Measurements from ENCODE around the gene DPY30.

Gene DPY30

DNA sequence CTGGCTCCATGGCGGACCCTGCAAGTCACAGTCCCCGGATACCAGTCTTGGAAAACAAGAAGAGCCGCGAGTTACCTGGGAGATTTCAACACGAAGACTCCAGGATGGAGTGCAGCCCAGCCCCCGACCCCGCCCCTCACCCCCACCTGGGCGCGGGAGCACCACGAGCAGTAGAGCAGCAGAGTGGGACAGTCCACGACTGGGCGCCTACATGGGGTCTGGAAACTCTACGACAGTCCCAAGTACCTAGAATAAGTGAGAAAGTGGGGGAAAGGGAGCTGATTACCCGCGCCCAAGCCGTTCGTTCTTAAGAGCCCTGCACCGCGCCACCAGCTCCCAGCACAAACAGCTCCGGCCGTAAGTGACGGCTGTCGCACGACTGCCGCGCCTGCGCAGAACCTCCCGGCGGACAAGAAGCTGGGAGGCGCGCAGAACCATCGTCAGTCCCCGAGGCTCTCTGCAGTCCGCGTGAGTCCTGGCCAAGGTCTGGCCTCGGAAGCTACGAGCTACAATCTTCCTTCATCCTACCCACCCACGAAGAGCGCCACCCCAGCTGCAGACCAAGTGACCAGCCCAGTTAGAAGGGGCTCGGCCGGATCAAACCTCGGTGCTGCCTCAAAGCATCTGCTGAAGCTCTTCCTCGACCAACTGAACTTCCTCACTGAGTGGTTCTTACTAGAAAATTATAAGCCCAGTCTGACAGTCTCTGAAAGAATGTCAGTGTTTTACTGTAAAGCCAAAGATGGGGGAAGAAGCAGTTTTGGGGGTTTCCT lies at the start of gene DPY30:
Gene DPY30, minus strand, starts transcription at position 359 of the 773 bp plus-strand sequence. Its CDS starts 349 bp downstream, at position 10.
- no peaks in the 10 kb centered on the region for H3K9me3 ChIP-seq (ENCODE audit: control insufficient read depth, low read length)
- no peaks in the 10 kb centered on the region for H3K36me3 ChIP-seq (ENCODE audit: control insufficient read depth, insufficient read depth, low read length, severe bottlenecking)
- DNase-seq (ENCODE audit: low read depth) = peak; percentile 97
- peaks cover 8% of the 10 kb centered on the region for H3K4me1 ChIP-seq (ENCODE audit: control insufficient read depth, insufficient read depth, low read length)
- peak within 1 kb of the TSS; percentile 86 for H3K9ac ChIP-seq (ENCODE audit: low read length)
- peak within 1 kb of the TSS; percentile 91 for H3K4me3 ChIP-seq (ENCODE audit: low read length)
- H3K27me3 ChIP-seq (replicated peaks; ENCODE audit: control insufficient read depth, insufficient read depth, low read length) = no peaks in the 10 kb centered on the region

DNA sequence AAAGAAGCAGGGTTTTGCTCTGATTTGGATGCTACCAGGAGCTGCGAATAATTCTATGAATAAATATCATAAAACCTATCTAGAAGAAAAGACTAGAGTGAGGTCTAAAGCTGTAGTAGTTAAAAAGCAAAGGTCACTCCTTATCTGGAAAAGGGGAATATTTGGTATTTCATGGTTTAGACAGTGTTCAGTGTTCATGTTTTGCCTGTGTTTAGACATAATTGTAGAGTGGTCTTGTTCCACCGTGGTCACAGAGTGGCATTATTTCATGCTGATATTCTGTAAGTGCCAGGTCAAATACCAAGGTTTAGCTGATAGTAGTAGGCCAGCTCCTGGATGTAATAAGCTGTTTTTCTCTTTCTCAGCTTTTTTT lies 34.5 kb upstream of the DPY30 start:
- Histone ChIP-seq H3K36me3 (ENCODE audit: control insufficient read depth, insufficient read depth, low read length, severe bottlenecking) (peaks cover 3% of the 10 kb centered on the region), H3K4me3 (ENCODE audit: low read length) (no peak overlapping the region), H3K27me3 (replicated peaks; ENCODE audit: control insufficient read depth, insufficient read depth, low read length) (no peaks in the 10 kb centered on the region), H3K9me3 (ENCODE audit: control insufficient read depth, low read length) (no peaks in the 10 kb centered on the region), H3K4me1 (ENCODE audit: control insufficient read depth, insufficient read depth, low read length) (no peaks in the 10 kb centered on the region), H3K9ac (ENCODE audit: low read length) (no peak overlapping the region)
- DNase-seq (ENCODE audit: low read depth) = no peak

DNA sequence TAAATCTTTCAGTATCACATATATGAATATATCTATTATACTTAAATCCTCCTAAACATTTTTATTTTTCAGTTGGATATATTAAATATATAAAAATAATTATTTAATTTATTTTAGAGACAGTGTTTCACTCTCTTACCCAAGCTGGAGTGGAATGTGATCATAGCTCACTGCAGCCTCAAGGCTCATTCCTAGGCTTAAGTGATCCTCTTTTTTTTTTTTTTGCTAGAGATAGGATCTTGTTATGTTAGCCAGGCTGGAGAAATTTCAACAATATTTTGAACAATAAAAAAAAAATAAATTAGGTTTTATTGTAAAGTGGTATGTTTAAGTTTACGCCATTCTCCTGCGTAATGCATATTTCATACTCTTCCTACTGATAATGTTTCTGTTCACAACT lies 27.9 kb upstream of the DPY30 start:
- Histone ChIP-seq H3K9me3 (ENCODE audit: control insufficient read depth, low read length) (no peaks in the 10 kb centered on the region), H3K4me1 (ENCODE audit: control insufficient read depth, insufficient read depth, low read length) (peaks cover 8% of the 10 kb centered on the region), H3K9ac (ENCODE audit: low read length) (no peak overlapping the region), H3K4me3 (ENCODE audit: low read length) (no peak overlapping the region), H3K27me3 (replicated peaks; ENCODE audit: control insufficient read depth, insufficient read depth, low read length) (no peaks in the 10 kb centered on the region), H3K36me3 (ENCODE audit: control insufficient read depth, insufficient read depth, low read length, severe bottlenecking) (no peaks in the 10 kb centered on the region)
- DNase-seq (ENCODE audit: low read depth) = peak; percentile 63

DNA sequence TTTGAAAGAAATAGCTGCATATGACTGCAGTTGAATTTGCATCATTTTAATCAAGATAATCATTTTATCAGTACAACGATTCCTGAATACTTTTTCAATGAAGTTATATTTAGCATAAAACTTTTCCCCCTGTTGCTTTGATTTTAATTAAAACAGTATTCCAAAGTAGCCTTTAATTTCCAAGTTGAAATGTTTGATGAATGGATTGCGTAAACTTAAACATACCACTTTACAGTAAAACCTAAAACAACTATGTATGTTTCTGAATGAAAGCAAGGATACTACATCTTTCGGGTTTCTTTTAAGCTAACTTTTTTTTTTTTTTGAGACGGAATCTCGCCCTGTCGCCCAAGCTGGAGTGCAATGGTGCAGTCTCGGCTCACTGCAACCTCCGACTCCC lies 25.1 kb upstream of the DPY30 start:
- no peaks in the 10 kb centered on the region for H3K9me3 ChIP-seq (ENCODE audit: control insufficient read depth, low read length)
- peak; percentile 28 for DNase-seq (ENCODE audit: low read depth)
- H3K4me1 ChIP-seq (ENCODE audit: control insufficient read depth, insufficient read depth, low read length) = peaks cover 14% of the 10 kb centered on the region
- H3K36me3 ChIP-seq (ENCODE audit: control insufficient read depth, insufficient read depth, low read length, severe bottlenecking) = no peaks in the 10 kb centered on the region
- H3K4me3 ChIP-seq (ENCODE audit: low read length) = peak overlapping the region; percentile 97
- no peaks in the 10 kb centered on the region for H3K27me3 ChIP-seq (replicated peaks; ENCODE audit: control insufficient read depth, insufficient read depth, low read length)
- H3K9ac ChIP-seq (ENCODE audit: low read length) = peak overlapping the region; percentile 91

DNA sequence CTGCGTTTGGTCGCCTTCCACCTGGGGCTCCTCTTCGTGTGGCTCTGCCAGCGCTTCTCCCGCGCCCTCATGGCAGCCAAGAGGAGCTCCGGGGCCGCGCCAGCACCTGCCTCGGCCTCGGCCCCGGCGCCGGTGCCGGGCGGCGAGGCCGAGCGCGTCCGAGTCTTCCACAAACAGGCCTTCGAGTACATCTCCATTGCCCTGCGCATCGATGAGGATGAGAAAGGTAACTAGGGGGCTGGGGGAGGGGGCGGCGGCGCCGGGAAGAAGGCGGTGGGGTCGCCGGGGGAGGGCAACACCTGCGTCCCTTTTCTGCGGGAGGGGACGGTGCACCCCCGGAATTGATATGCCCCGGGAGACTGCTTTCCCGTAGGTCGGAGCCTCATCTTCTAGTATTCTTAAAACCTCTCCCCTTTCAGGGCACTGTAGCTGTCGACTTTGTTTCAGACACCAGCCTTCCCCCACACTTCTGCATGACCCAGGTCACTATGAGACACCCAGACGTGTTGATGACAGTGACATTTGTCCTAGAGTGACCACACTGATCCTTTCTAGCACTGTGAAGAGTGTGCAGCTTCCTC lies 24.5 kb upstream of the DPY30 start:
- peak overlapping the region; percentile 91 for H3K9ac ChIP-seq (ENCODE audit: low read length)
- no peaks in the 10 kb centered on the region for H3K36me3 ChIP-seq (ENCODE audit: control insufficient read depth, insufficient read depth, low read length, severe bottlenecking)
- H3K27me3 ChIP-seq (replicated peaks; ENCODE audit: control insufficient read depth, insufficient read depth, low read length) = no peaks in the 10 kb centered on the region
- no peaks in the 10 kb centered on the region for H3K9me3 ChIP-seq (ENCODE audit: control insufficient read depth, low read length)
- peaks cover 14% of the 10 kb centered on the region for H3K4me1 ChIP-seq (ENCODE audit: control insufficient read depth, insufficient read depth, low read length)
- DNase-seq (ENCODE audit: low read depth) = peak; percentile 35
- H3K4me3 ChIP-seq (ENCODE audit: low read length) = peak overlapping the region; percentile 97

DNA sequence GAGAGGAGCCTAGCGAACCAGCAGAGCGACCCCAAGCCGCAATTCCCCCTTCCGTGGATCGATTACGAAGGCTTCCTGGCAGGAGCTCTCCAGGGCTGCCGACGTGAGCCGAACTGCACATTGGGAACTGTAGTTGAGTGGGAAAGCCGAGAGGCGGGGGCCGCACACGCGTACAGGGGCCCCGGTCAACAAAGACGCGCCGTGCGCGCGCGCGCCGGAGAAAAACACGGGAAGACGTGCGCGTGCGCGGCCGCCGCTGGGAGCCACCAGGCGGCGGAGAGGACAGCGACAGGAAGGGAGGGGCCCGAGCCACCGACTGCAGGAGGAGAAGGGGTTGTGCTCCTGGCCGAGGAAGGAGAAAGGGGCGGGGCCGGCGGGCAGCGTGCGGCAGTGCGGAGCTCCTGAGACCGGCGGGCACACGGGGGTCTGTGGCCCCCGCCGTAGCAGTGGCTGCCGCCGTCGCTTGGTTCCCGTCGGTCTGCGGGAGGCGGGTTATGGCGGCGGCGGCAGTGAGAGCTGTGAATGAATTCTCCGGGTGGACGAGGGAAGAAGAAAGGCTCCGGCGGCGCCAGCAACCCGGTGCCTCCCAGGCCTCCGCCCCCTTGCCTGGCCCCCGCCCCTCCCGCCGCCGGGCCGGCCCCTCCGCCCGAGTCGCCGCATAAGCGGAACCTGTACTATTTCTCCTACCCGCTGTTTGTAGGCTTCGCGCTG lies 23.9 kb upstream of the DPY30 start, which contains the start of gene SPAST:
Gene SPAST, plus strand, starts transcription at position 247 of the 711 bp plus-strand sequence. Its CDS starts 276 bp downstream, at position 523.
- peak; percentile 98 for DNase-seq (ENCODE audit: low read depth)
- Histone ChIP-seq H3K4me1 (ENCODE audit: control insufficient read depth, insufficient read depth, low read length) (peaks cover 14% of the 10 kb centered on the region), H3K9me3 (ENCODE audit: control insufficient read depth, low read length) (no peaks in the 10 kb centered on the region), H3K4me3 (ENCODE audit: low read length) (peak within 1 kb of the TSS; percentile 97), H3K9ac (ENCODE audit: low read length) (peak within 1 kb of the TSS; percentile 91), H3K36me3 (ENCODE audit: control insufficient read depth, insufficient read depth, low read length, severe bottlenecking) (no peaks in the 10 kb centered on the region), H3K27me3 (replicated peaks; ENCODE audit: control insufficient read depth, insufficient read depth, low read length) (no peaks in the 10 kb centered on the region)

DNA sequence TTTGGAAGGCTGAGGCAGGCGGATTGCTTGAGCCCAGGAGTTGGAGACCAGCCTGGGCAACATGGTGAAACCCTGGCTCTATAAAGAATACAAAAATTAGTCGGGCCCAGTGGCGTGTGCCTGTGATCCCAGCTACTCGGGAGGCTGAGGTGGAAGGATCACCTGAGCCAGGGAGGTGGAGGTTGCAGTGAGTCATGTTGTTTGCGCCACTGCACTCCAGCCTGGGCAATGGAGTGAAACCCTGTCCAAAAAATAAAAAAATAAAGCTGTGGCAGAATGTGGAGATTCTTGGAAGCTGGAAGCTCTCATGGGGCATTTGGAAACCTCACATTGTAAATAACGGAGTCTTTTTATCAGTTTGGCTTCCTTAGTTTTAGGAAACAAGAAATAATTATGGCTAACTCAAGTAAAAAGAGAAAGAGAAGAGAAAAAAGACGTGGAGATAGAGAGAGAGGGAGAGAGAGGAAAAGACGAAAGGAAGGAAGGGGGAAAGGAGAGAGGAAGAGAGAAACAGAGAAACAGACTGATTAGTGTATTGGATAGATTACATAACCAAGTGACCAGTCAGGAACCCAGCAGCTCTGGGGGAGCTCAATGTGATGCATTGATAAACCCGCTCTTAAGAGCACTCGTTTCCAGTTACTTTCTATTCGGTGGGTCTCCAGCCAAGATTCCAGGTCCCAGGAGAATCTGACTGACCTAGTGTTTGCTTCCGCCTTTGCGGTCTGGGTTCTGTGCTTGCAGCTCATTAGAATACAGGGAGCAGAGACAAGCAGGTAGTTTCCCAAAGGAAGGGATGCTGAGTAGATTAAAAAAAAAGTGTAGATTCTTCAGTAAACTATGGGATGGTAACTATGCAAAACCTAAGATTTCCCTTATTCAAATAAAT lies 22.6 kb upstream of the DPY30 start:
- H3K4me3 ChIP-seq (ENCODE audit: low read length) = peak overlapping the region; percentile 97
- no peaks in the 10 kb centered on the region for H3K9me3 ChIP-seq (ENCODE audit: control insufficient read depth, low read length)
- no peaks in the 10 kb centered on the region for H3K36me3 ChIP-seq (ENCODE audit: control insufficient read depth, insufficient read depth, low read length, severe bottlenecking)
- peaks cover 14% of the 10 kb centered on the region for H3K4me1 ChIP-seq (ENCODE audit: control insufficient read depth, insufficient read depth, low read length)
- DNase-seq (ENCODE audit: low read depth) = peak; percentile 52
- H3K9ac ChIP-seq (ENCODE audit: low read length) = peak overlapping the region; percentile 91
- H3K27me3 ChIP-seq (replicated peaks; ENCODE audit: control insufficient read depth, insufficient read depth, low read length) = no peaks in the 10 kb centered on the region

DNA sequence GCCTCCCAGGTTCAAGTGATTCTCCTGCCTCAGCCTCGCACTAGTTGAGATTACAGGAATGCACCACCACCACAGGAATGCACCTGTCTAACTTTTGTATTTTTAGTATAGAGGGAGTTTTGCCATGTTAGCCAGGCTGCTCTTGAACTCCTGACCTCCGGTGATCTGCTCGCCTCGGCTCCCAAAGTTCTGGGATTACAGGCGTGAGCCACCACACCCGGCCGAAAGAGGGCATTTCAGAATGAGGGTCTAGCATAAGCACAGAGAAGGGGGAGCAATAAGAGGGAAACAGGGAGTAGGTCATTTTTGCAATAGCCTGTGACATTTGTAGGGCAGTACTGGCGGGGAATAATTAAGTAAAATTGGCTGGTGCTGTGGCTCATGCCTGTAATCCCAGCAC lies 21.8 kb upstream of the DPY30 start:
- Histone ChIP-seq H3K9ac (ENCODE audit: low read length) (no peak overlapping the region), H3K4me1 (ENCODE audit: control insufficient read depth, insufficient read depth, low read length) (peaks cover 14% of the 10 kb centered on the region), H3K36me3 (ENCODE audit: control insufficient read depth, insufficient read depth, low read length, severe bottlenecking) (no peaks in the 10 kb centered on the region), H3K27me3 (replicated peaks; ENCODE audit: control insufficient read depth, insufficient read depth, low read length) (no peaks in the 10 kb centered on the region), H3K9me3 (ENCODE audit: control insufficient read depth, low read length) (no peaks in the 10 kb centered on the region), H3K4me3 (ENCODE audit: low read length) (no peak overlapping the region)
- DNase-seq (ENCODE audit: low read depth) = no peak

DNA sequence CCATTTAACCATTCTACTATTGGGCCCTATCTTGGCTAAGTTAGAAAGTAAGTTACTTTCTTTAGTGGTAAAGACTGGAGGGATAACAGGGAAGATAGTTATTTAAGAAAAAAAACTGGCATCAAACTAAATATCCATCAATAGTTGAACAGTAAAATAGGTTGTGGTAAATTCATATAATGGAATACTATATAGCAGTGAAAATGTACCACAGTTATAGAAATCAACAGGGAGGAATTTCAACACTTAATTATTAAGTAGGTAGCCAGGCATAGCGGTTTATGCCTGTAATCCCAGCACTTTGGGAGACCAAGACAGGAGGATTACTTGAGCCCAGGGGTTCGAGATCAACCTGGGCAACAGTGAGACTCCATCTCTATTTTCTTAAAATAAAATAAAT lies 20.7 kb upstream of the DPY30 start:
- H3K27me3 ChIP-seq (replicated peaks; ENCODE audit: control insufficient read depth, insufficient read depth, low read length) = no peaks in the 10 kb centered on the region
- no peaks in the 10 kb centered on the region for H3K9me3 ChIP-seq (ENCODE audit: control insufficient read depth, low read length)
- no peak for DNase-seq (ENCODE audit: low read depth)
- no peak overlapping the region for H3K4me3 ChIP-seq (ENCODE audit: low read length)
- peaks cover 14% of the 10 kb centered on the region for H3K4me1 ChIP-seq (ENCODE audit: control insufficient read depth, insufficient read depth, low read length)
- H3K9ac ChIP-seq (ENCODE audit: low read length) = no peak overlapping the region
- H3K36me3 ChIP-seq (ENCODE audit: control insufficient read depth, insufficient read depth, low read length, severe bottlenecking) = no peaks in the 10 kb centered on the region

DNA sequence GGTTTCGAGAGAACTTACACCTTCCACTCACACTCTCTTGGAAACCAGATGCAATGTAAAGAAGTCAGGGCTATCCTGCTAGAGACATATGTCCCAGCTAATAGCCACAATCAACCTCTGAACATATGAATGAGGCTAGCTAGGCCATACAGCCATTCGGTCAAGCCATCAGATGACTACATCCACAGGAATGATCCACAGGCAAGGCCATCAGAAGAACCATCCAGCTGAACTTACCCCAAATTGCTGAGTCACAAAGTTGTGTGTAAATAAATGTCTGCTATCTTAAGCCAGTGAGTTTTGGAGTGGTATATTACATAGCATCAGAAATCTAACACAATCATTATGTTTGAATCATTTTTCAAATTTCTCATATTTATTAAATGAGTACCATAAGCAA lies 18.5 kb upstream of the DPY30 start:
- H3K4me1 ChIP-seq (ENCODE audit: control insufficient read depth, insufficient read depth, low read length) = peaks cover 6% of the 10 kb centered on the region
- H3K4me3 ChIP-seq (ENCODE audit: low read length) = no peak overlapping the region
- DNase-seq (ENCODE audit: low read depth) = no peak
- no peak overlapping the region for H3K9ac ChIP-seq (ENCODE audit: low read length)
- no peaks in the 10 kb centered on the region for H3K9me3 ChIP-seq (ENCODE audit: control insufficient read depth, low read length)
- no peaks in the 10 kb centered on the region for H3K36me3 ChIP-seq (ENCODE audit: control insufficient read depth, insufficient read depth, low read length, severe bottlenecking)
- no peaks in the 10 kb centered on the region for H3K27me3 ChIP-seq (replicated peaks; ENCODE audit: control insufficient read depth, insufficient read depth, low read length)
